HG02981 (cell line): ENCODE data around the gene FLNA.

Experiments
- ATAC-seq: cut with Tn5 transposase; IDR thresholded peaks from one replicate; pipeline ENCODE4 v1.9.1; 2021; ENCODE audit warnings: mild to moderate bottlenecking, moderate library complexity; ENCODE audit not compliant: unreplicated experiment

Gene FLNA

GRCh38 chrX:154378059-154378798, 3.8 kb upstream of the FLNA start:
- peak; percentile 1 for ATAC-seq

GRCh38 chrX:154376774-154377173, 2.3 kb upstream of the FLNA start:
- ATAC-seq: no peak

GRCh38 chrX:154375156-154375504, 696 bp upstream of the FLNA start:
- no peak for ATAC-seq

GRCh38 chrX:154373340-154374306, 811 bp downstream of the FLNA start:
- no peak for ATAC-seq

- ATAC-seq: peak; percentile 29
Observed at GRCh38 chrX:154372612-154373022, 1.8 kb downstream of the FLNA start.

- ATAC-seq: peak; percentile 2
Observed at GRCh38 chrX:154371789-154372300, 2.6 kb downstream of the FLNA start.

- peak; percentile 55 for ATAC-seq
Observed at GRCh38 chrX:154371017-154371788, 3.2 kb downstream of the FLNA start.

GRCh38 chrX:154370300-154371016, 4.0 kb downstream of the FLNA start:
- ATAC-seq: no peak

GRCh38 chrX:154369449-154370299, 4.8 kb downstream of the FLNA start:
- no peak for ATAC-seq

- ATAC-seq: no peak
Observed at GRCh38 chrX:154368630-154369448, 5.6 kb downstream of the FLNA start.

- no peak for ATAC-seq
Observed at GRCh38 chrX:154367474-154368308, 6.7 kb downstream of the FLNA start.

GRCh38 chrX:154366666-154367055, 7.8 kb downstream of the FLNA start:
- no peak for ATAC-seq

- ATAC-seq: no peak
Observed at GRCh38 chrX:154365997-154366665, 8.3 kb downstream of the FLNA start.

GRCh38 chrX:154365052-154365600, 9.3 kb downstream of the FLNA start:
- ATAC-seq: no peak

- no peak for ATAC-seq
Observed at GRCh38 chrX:154363706-154364439, 10.6 kb downstream of the FLNA start.

GRCh38 chrX:154362085-154362742, 12.2 kb downstream of the FLNA start:
- no peak for ATAC-seq
